SH-SY5Y (cell line): ENCODE results near the gene ATP11B.

Experiments used
- GATA2 ChIP-seq: IDR thresholded peaks from 2 replicates; pipeline ENCODE4 v1.6.1; 2011; ENCODE audit warnings: mild to moderate bottlenecking, low read depth, low read length
- GATA3 ChIP-seq: IDR thresholded peaks from 2 replicates; pipeline ENCODE4 v1.6.1; 2011; ENCODE audit warnings: low read depth, mild to moderate bottlenecking, low read length, moderate library complexity

ATP11B gene

GRCh38 chr3:182792901-182793662 is at the start of gene ATP11B:
Gene ATP11B, plus strand, starts transcription at chr3:182793504. Its CDS starts 256 bp downstream, at chr3:182793760.
- TF ChIP-seq GATA2 (no peak), GATA3 (no peak)

- TF ChIP-seq GATA3: no peak
- TF ChIP-seq GATA2: no peak
These were observed 46.3 kb upstream of the ATP11B start for GRCh38 chr3:182746959-182747358.

GRCh38 chr3:182755308-182755707 is 38.0 kb upstream of the ATP11B start:
- TF ChIP-seq GATA3 (no peak), GATA2 (no peak)

- TF ChIP-seq GATA2: no peak
- no peak for TF ChIP-seq GATA3
These were observed 37.6 kb upstream of the ATP11B start for GRCh38 chr3:182755712-182756111.

- TF ChIP-seq GATA2 (no peak), GATA3 (no peak)
These were observed 32.6 kb upstream of the ATP11B start for GRCh38 chr3:182760576-182761164.

GRCh38 chr3:182763896-182764295 is 29.4 kb upstream of the ATP11B start:
- TF ChIP-seq GATA2 (no peak), GATA3 (no peak)

GRCh38 chr3:182765287-182765686 is 28.0 kb upstream of the ATP11B start:
- no peak for TF ChIP-seq GATA3
- TF ChIP-seq GATA2: no peak

- TF ChIP-seq GATA3 (no peak), GATA2 (no peak)
These were observed 27.2 kb upstream of the ATP11B start for GRCh38 chr3:182766099-182766498.

GRCh38 chr3:182768413-182768812 is 24.9 kb upstream of the ATP11B start:
- TF ChIP-seq GATA2: no peak
- no peak for TF ChIP-seq GATA3

- TF ChIP-seq GATA3: no peak
- TF ChIP-seq GATA2: no peak
These were observed 23.6 kb upstream of the ATP11B start for GRCh38 chr3:182769673-182770072.

- no peak for TF ChIP-seq GATA3
- no peak for TF ChIP-seq GATA2
These were observed 11.2 kb upstream of the ATP11B start for GRCh38 chr3:182782149-182782548.

GRCh38 chr3:182783106-182783505 is 10.2 kb upstream of the ATP11B start:
- no peak for TF ChIP-seq GATA2
- no peak for TF ChIP-seq GATA3

- no peak for TF ChIP-seq GATA2
- TF ChIP-seq GATA3: no peak
These were observed 8.8 kb upstream of the ATP11B start for GRCh38 chr3:182784542-182784941.

- TF ChIP-seq GATA2 (no peak), GATA3 (no peak)
These were observed 8.2 kb upstream of the ATP11B start for GRCh38 chr3:182785142-182785541.

GRCh38 chr3:182785756-182786155 is 7.5 kb upstream of the ATP11B start:
- no peak for TF ChIP-seq GATA3
- no peak for TF ChIP-seq GATA2
